ENCODE results near the gene PIEZO2. TPM values are rescaled to one million over a fixed set of nuclear protein-coding genes. Genes with fewer than 3 reads are reported as not detected.

The PIEZO2 gene
- total RNA-seq, 4 donors from 2014 or later, result 2.7 to 11.7 (median 4.0) TPM

GRCh38 chr18:10877987-10878386 is 271.4 kb downstream of the PIEZO2 start:
- DNase-seq (ENCODE audit: low spot score), result no peak
- no peak for ATAC-seq (ENCODE audit: low FRiP score)
- TF ChIP-seq CTCF (IDR thresholded peaks at IDR 0.05), result no peak

- no peak for ATAC-seq (ENCODE audit: low FRiP score)
- no peak for TF ChIP-seq CTCF (IDR thresholded peaks at IDR 0.05)
- DNase-seq (ENCODE audit: low spot score), result no peak
Measured at GRCh38 chr18:10875811-10876210, 273.6 kb downstream of the PIEZO2 start.

GRCh38 chr18:10872304-10872703 is 277.1 kb downstream of the PIEZO2 start:
- no peak for ATAC-seq (ENCODE audit: low FRiP score)
- no peak for DNase-seq (ENCODE audit: low spot score)
- no peak for TF ChIP-seq CTCF (IDR thresholded peaks at IDR 0.05)

- ATAC-seq (ENCODE audit: low FRiP score), result no peak
- DNase-seq (ENCODE audit: low spot score), result no peak
- no peak for TF ChIP-seq CTCF (IDR thresholded peaks at IDR 0.05)
Measured at GRCh38 chr18:10864722-10865121, 284.6 kb downstream of the PIEZO2 start.

GRCh38 chr18:10863026-10863425 is 286.3 kb downstream of the PIEZO2 start:
- ATAC-seq (ENCODE audit: low FRiP score), result no peak
- TF ChIP-seq CTCF (IDR thresholded peaks at IDR 0.05), result no peak
- no peak for DNase-seq (ENCODE audit: low spot score)

- no peak for DNase-seq (ENCODE audit: low spot score)
- no peak for ATAC-seq (ENCODE audit: low FRiP score)
- TF ChIP-seq CTCF (IDR thresholded peaks at IDR 0.05), result no peak
Measured at GRCh38 chr18:10860928-10861327, 288.4 kb downstream of the PIEZO2 start.

- DNase-seq (ENCODE audit: low spot score) (no peak), ATAC-seq (ENCODE audit: low FRiP score) (no peak)
- TF ChIP-seq CTCF (IDR thresholded peaks at IDR 0.05), result no peak
Measured at GRCh38 chr18:10860382-10860781, 289.0 kb downstream of the PIEZO2 start.
